GM10248 (cell line): ENCODE measurements around the gene GNB1.

Experiments
- CTCF ChIA-PET: fragments of 300-600 bp; sonication (Branson Sonifier 250); formaldehyde crosslinking; extraction: SDS; loops from one replicate; lab custom pipeline; 2021; ENCODE audit warnings: antibody characterized with exemption; lab: Yijun Ruan, JAX
- POLR2A ChIA-PET: fragments of 350-650 bp; sonication (Branson Sonifier 250); formaldehyde crosslinking; extraction: SDS; loops from one replicate; lab custom pipeline; 2020; ENCODE audit warnings: antibody characterized with exemption; lab: Yijun Ruan, JAX
- DNase-seq: peaks from one replicate; pipeline ENCODE4 v3.0.0; 2012; ENCODE audit errors: extremely low spot score
- TF ChIP-seq, protein P1 (sequence below): IDR thresholded peaks from 2 replicates; pipeline ENCODE4 v1.5.1; 2012; ENCODE audit warnings: mild to moderate bottlenecking, low read depth; ENCODE audit errors: extremely low read depth, missing control alignments, control extremely low read depth

GNB1 gene

DNA sequence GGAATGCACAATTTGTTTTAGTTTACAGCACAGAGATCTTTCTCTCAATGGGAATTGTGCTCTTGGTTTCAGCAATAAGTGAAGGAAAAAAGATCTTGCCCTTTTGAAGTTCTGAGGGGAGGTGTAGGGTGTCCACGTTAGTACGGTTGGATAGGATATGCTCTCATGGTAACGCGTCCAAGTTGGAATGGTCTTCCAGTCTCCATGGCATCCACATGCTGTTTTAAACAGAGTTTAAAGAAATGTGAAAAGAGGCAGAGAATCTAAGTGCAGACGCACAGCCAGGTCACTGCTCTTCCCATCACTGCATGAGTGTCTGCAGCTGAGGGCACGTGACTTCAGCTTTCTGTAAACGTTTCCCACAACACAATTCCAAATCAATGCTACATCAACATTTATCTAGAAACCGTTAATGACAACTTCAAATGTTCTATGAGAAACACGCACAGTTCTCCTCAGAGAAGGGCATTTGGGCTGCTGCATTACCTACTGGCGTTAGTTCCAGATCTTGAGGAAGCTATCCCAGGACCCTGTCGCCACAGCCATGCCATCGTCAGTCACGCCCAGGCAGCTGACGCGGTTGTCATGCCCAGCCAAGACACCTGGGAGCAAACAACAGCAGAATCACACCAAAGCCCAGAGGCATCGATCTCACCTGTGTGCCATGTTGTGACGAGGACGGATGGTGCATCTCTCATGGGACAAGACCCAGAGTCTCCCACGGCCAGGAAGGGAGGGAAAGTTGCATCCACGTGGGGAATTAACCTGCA lies 103.9 kb downstream of the GNB1 start:
- ChIA-PET CTCF (interaction anchor here (1.4 kb wide), 1 partner anchor 119 kb away, joined by 4 read pairs; no protein-coding TSS in a partner anchor), POLR2A (interaction anchor here (0.6 kb wide), 1 partner anchor 258 kb away, joined by 5 read pairs; no protein-coding TSS in a partner anchor)
- no peak for DNase-seq
- TF ChIP-seq, protein P1, sequence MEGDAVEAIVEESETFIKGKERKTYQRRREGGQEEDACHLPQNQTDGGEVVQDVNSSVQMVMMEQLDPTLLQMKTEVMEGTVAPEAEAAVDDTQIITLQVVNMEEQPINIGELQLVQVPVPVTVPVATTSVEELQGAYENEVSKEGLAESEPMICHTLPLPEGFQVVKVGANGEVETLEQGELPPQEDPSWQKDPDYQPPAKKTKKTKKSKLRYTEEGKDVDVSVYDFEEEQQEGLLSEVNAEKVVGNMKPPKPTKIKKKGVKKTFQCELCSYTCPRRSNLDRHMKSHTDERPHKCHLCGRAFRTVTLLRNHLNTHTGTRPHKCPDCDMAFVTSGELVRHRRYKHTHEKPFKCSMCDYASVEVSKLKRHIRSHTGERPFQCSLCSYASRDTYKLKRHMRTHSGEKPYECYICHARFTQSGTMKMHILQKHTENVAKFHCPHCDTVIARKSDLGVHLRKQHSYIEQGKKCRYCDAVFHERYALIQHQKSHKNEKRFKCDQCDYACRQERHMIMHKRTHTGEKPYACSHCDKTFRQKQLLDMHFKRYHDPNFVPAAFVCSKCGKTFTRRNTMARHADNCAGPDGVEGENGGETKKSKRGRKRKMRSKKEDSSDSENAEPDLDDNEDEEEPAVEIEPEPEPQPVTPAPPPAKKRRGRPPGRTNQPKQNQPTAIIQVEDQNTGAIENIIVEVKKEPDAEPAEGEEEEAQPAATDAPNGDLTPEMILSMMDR, result no peak

DNA sequence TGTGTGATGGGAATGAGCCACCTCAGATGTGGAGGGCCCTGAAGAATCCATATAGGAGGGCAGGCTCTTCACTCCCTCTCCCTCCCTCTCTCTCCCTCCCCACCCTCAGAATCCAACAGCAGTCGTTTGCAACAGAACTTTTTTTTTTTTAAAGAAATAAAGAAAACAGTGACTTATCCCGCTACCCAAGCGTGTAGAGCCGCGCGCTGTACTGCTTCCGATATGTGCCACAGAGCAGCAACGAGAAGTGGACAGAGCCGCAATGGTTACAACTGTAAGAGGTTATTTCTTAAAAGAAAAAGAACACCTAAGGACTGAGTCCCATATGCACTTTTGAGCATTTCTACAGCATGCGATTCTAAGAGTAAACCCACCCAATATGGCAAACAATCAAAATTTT lies 105.2 kb downstream of the GNB1 start:
- ChIA-PET POLR2A (no interaction called here), CTCF (interaction anchor here (2.3 kb wide), 1 partner anchor 120 kb away, joined by 7 read pairs; no protein-coding TSS in a partner anchor)
- DNase-seq, result no peak
- TF ChIP-seq, protein P1, result no peak

DNA sequence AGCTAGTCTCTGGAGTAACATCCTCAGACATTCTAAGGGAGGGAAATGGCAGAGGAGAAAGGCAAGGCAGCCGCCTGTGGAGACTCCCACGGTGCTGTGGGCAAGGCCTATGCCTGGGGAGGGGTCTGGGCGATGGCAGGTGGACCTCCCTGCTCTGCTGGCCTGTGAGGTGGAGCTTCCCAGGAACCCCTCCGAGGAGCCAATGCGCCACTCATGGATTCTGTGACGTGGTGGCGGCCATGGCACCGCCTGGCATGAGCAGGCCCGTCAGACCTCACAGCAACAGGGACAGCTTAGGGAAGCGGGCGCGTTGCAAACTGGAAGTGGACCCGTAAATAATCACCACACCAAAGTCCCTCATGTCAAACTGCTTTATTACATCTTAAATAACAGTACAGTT lies 106.0 kb downstream of the GNB1 start:
- ChIA-PET POLR2A (no interaction called here), CTCF (interaction anchor here (1.0 to 2.3 kb wide), 3 partner anchors 10 to 120 kb away, joined by 3 to 7 read pairs (median 7); no protein-coding TSS in a partner anchor)

DNA sequence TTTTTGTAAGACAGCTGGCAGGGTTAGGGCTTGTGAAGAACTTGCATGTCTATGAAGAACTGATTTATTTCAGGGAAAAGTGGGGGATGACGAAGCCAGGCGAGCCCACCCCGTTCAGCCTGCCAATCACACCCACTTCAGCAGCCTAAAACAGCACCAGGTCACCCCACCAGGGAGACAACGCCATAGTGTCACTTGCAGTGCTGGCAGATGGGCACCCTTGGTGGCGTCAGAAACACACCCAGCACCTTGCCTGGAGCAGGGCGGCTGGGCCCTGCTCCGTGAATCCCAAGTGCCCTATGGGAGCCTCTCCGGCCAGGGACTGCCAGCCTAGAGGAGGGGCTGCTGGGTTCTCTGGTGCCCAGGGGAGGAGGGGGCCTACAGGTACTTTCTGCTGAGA lies 107.6 kb downstream of the GNB1 start:
- CTCF ChIA-PET, result no interaction called here
- no peak for DNase-seq

More for the DNA sequence above, 106.0 kb downstream of the GNB1 start:
- no peak for DNase-seq
- TF ChIP-seq, protein P1, result no peak

DNA sequence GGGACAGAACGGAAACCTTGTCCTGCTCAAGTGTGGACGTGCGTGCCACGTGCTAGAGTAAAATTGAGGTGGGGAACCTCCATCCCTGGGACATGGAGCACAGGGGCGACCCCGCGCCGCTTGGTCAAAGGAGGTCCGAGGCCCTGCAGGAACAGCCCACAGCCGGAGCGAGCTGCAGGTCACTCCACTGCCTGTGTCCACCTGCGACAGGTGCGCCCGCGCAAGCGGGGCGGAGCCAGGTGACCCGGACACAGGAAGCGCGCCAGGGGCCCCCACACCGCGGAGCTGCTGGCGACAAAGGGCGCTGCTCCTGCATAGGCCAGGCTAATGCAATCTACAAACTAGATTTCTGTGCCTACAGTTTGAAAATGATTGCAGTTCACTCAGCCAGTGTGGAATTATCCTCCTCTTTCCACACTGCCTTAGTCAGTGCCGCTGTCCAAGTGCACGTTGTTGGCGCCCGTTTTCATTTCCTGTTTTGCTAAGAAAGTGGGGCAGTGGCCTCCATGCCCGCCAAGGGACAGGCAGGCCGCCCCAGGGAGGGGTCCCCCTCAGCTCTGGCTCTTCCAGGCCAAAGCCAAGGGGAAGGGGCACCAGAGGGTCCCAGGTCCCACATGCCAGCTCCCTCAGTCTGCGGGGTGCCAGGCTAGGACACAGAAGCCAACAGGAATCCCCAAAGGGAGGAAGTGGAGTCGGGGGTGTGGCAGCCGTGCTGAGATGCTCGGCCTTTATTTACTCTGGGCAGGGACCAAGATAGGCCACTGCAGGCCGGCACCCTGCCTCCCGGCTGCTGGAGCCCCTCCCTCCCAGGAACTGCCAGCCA lies 108.3 kb downstream of the GNB1 start:
- POLR2A ChIA-PET, result no interaction called here
- TF ChIP-seq, protein P1, result no peak
- DNase-seq, result no peak
- CTCF ChIA-PET, result no interaction called here

More for the DNA sequence above, 107.6 kb downstream of the GNB1 start:
- TF ChIP-seq, protein P1, result no peak
- POLR2A ChIA-PET, result no interaction called here

DNA sequence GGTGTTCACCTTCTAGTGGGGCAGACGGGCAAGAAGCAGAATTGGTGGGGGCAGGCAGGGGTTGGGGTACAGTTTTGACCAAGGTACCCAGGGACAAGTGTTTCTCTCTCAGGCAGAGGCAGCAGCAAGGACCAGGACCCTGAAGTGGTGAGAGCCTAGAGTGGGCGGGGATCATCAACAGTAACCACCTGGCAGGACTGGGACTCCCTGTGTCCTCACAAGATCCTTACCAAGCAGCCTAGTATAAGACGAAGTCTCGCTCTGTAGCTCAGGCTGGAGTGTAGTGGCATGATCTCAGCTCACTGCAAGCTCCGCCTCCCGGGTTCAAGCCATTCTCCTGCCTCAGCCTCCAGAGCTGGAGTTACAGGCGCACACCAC lies 109.4 kb downstream of the GNB1 start:
- ChIA-PET CTCF (no interaction called here), POLR2A (no interaction called here)
- DNase-seq, result no peak
- TF ChIP-seq, protein P1, result no peak
